Pancreas (tissue), 10 donors: ENCODE results near the gene KRTAP10-12. TPM values are rescaled to one million over a fixed set of nuclear protein-coding genes. Genes with fewer than 3 reads are reported as not detected.
"Not testable (repeated sequence)": the region's sequence is repeated elsewhere in the genome, so short reads cannot be mapped to it uniquely, and the experiment has no call there.

ENCODE experiments used
- ATAC-seq, 4 donors: fragments of 200-7000 bp; cut with Tn5 transposase; one replicate each; pipeline versions ENCODE4 v1.8.0 to v1.9.1; 2020; ENCODE audit warnings: mild to moderate bottlenecking in 4 of 4, moderate library complexity in 4 of 4
- DNase-seq, 6 donors: peaks; one replicate each; pipeline ENCODE4 v3.0.0-alpha.2; 2020
- FAIRE-seq: peaks from 2 replicates; lab custom pipeline; 2012; peaks lifted over from hg19 to GRCh38; lab: Jason Lieb, UNC
- H3K27ac ChIP-seq, 4 donors: fragments of 200-600 bp; sonication (generic); 1 replicate in 3 of 4; 2 replicates in 1 of 4; pipeline versions ENCODE4 v1.5.0 to v1.8.0; 2020
- H3K27me3 ChIP-seq, 4 donors: fragments of 200-600 bp; one replicate each; pipeline ENCODE4 v1.8.0; 2021
- H3K36me3 ChIP-seq, 3 donors: fragments of 200-600 bp; sonication (generic) in 1 of 3; one replicate each; pipeline versions ENCODE4 v1.5.0 to v1.8.0; 2020 to 2021
- H3K4me1 ChIP-seq, 3 donors: fragments of 200-600 bp; one replicate each; pipeline ENCODE4 v1.8.0; 2021
- H3K4me3 ChIP-seq, 4 donors: fragments of 200-600 bp; sonication (generic) in 2 of 4; one replicate each; pipeline versions ENCODE4 v1.5.0 to v1.8.0; 2020 to 2021
- H3K9me3 ChIP-seq, 4 donors: fragments of 200-600 bp; one replicate each; pipeline ENCODE4 v1.8.0; 2021
- WGBS, 2 donors: extraction: QIAGEN DNeasy Blood & Tissue Kit; methylation state at CpG; one replicate each; pipeline ENCODE4 v1.1.7; 2013; 5-methylcytosine and 5-hydroxymethylcytosine counted together
- intact Hi-C, 3 donors: fragments of 100-400 bp; cut with DNase I; formaldehyde crosslinking; loops; one replicate each; pipeline versions ENCODE4 v1.11.1 to v1.14.2; 2022
- polyA plus RNA-seq, 2 donors: library from polyadenylated mRNA; stranded (reverse); fragments of 200-250 nt; gene quantifications; one replicate each; pipeline ENCODE4 v1.2.3, GENCODE V29; 2013
- total RNA-seq, 6 donors: library from RNA; stranded (reverse); fragmentation: NEBNext Ultra II Directional in 4 of 6; extraction: Animal tissue kit (Norgen Biotek cat#: 25700) in 4 of 6; gene quantifications; one replicate each; pipeline versions ENCODE4 v1.2.1 to v1.2.4, GENCODE V29; 2021 to 2023
- TF ChIP-seq, protein P1 (sequence below), 4 donors: fragments of 200-600 bp; sonication (generic) in 3 of 4; IDR thresholded peaks; one replicate each; pipeline versions ENCODE4 v1.5.0 to v1.8.0; 2021; ENCODE audit warnings: antibody characterized with exemption in 4 of 4
- donor health status: healthy with polysubstance abuse.
- donor health status: DM: no; HTN: no; CAD: no; lungs with moderate emphysema.
- donor health status: DM: no; HTN: no; CAD: no.
- donor health status: control.
- donor health status: control.
- donor health status: Bipolar disorder and iron deficiency.
- donor health status: DM: yes; HTN: yes; CAD: no.
- donor health status: DM: no; HTN: no; CAD: no.
- donor health status: DM: no; HTN: no; CAD: no.
- donor health status: DM: yes; HTN: yes; CAD: no.

Gene KRTAP10-12
- total and polyA plus RNA-seq, 8 donors, result not detected

DNA sequence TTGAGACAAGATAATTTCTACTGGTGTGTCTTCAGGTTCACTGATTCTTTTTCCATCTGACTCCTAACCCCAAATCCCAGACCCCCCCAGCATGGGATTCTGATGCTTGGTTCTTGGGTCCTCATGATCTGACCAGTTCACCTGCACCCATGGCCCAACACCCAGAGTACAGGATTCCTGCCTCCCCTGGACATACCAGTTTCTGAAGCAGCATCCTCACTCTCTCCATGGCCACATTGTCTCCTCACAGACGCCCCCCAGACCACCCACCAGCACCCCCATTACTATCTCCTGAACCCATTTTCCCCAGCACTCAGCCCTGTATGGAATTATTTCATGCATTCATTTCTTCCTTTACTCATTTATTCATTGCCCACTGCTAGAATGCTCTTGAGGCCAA, 40.1 kb upstream of the KRTAP10-12 start:
- no peaks in the 10 kb centered on the region for H3K9me3 ChIP-seq
- WGBS, 2 donors, result 24 to 34% methylated on average over 1 of the region's 1 CpG
- H3K36me3 ChIP-seq, result no peaks in the 10 kb centered on the region
- DNase-seq (no peak), FAIRE-seq (no peak), ATAC-seq (no peak)
- H3K27ac ChIP-seq, result no peak overlapping the region
- H3K27me3 ChIP-seq, result peaks cover 0 to 15% (median 0%) of the 10 kb centered on the region in 4 donors
- no peak overlapping the region for H3K4me3 ChIP-seq
- TF ChIP-seq, protein P1, sequence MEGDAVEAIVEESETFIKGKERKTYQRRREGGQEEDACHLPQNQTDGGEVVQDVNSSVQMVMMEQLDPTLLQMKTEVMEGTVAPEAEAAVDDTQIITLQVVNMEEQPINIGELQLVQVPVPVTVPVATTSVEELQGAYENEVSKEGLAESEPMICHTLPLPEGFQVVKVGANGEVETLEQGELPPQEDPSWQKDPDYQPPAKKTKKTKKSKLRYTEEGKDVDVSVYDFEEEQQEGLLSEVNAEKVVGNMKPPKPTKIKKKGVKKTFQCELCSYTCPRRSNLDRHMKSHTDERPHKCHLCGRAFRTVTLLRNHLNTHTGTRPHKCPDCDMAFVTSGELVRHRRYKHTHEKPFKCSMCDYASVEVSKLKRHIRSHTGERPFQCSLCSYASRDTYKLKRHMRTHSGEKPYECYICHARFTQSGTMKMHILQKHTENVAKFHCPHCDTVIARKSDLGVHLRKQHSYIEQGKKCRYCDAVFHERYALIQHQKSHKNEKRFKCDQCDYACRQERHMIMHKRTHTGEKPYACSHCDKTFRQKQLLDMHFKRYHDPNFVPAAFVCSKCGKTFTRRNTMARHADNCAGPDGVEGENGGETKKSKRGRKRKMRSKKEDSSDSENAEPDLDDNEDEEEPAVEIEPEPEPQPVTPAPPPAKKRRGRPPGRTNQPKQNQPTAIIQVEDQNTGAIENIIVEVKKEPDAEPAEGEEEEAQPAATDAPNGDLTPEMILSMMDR (IDR thresholded peaks at IDR 0.05), result no peak
- intact Hi-C loops, result no loop called here
- H3K4me1 ChIP-seq, result no peaks in the 10 kb centered on the region

DNA sequence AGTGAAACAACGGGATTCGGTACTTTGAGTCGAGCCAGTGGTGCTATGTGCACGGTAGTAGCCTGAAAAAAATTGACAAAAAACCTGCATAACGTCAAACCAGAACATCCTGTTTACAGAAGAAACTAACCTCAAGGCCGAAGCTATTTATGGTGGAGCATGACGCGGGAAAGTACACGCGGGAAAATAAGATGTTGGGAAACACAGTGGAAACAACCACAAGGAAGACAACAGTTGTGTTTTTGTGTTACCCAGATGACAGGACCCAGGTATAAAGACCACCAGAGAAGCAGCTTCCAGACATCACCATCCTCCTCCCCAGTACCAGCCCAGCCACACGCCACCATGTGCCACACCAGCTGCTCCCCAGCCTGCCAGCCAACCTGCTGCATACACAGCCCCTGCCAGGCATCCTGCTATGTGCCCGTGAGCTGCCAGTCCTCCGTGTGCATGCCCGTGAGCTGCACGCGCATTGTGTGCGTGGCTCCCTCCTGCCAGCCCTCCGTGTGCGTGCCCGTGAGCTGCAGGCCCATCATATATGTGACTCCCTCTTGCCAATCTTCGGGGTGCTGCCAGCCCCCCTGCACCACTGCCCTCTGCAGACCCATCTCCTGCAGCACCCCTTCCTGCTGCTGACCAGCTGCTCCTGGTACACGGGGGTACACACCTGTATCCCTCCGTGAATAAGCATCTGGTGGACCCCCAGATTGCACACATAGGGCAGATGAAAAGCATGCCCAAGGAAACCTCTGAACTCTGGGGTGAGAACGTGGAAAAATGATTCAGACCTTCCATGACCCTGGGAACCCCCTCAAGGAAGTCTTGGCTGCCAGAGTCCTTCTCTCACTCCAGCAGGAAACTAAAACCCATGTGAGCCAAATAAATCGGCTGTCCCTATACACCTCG, 39.1 kb upstream of the KRTAP10-12 start, which contains the start of gene KRTAP12-3:
Gene KRTAP12-3 (plus strand): TSS at position 298 of the 906 bp plus-strand sequence. CDS start 48 bp downstream, at position 346.
- no peak for ATAC-seq
- WGBS, 2 donors, result 58 to 74% methylated on average over 26 of the region's 26 CpGs
- Histone ChIP-seq H3K36me3 (no peaks in the 10 kb centered on the region), H3K27me3 (peaks cover 0 to 15% (median 0%) of the 10 kb centered on the region in 4 donors), H3K4me1 (no peaks in the 10 kb centered on the region), H3K9me3 (no peaks in the 10 kb centered on the region), H3K27ac (no peak within 1 kb of the TSS), H3K4me3 (no peak within 1 kb of the TSS)
- DNase-seq, result no peak
- intact Hi-C loops, result no loop called here
- TF ChIP-seq, protein P1 (IDR thresholded peaks at IDR 0.05), result no peak
- FAIRE-seq, result no peak

DNA sequence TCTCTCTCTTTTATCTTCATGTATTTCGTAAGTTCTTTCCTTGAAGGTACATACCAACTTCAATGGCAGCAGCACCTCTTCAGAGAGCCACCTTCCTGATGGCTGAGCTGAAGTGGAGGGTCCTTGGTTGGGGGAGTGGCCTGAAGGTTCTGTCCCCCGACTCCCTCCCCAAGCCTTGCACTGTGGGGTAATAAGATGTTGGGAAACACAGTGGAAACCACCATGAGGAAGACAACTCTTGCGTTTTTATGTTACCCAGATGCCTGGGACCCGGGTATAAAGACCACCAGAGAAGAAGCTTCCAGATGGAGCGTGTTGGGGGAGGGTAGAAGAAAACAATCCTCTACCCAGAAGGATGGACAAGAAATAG, 38.4 kb upstream of the KRTAP10-12 start:
- no peak overlapping the region for H3K4me3 ChIP-seq
- H3K27me3 ChIP-seq, result peaks cover 0 to 15% (median 0%) of the 10 kb centered on the region in 4 donors
- H3K27ac ChIP-seq, result no peak overlapping the region
- no peak for DNase-seq
- no peaks in the 10 kb centered on the region for H3K9me3 ChIP-seq
- H3K36me3 ChIP-seq, result no peaks in the 10 kb centered on the region
- WGBS, 2 donors, result 56 to 73% methylated on average over 5 of the region's 5 CpGs
- intact Hi-C loops, result no loop called here
- TF ChIP-seq, protein P1 (IDR thresholded peaks at IDR 0.05), result no peak
- no peak for FAIRE-seq
- no peak for ATAC-seq
- H3K4me1 ChIP-seq, result no peaks in the 10 kb centered on the region

DNA sequence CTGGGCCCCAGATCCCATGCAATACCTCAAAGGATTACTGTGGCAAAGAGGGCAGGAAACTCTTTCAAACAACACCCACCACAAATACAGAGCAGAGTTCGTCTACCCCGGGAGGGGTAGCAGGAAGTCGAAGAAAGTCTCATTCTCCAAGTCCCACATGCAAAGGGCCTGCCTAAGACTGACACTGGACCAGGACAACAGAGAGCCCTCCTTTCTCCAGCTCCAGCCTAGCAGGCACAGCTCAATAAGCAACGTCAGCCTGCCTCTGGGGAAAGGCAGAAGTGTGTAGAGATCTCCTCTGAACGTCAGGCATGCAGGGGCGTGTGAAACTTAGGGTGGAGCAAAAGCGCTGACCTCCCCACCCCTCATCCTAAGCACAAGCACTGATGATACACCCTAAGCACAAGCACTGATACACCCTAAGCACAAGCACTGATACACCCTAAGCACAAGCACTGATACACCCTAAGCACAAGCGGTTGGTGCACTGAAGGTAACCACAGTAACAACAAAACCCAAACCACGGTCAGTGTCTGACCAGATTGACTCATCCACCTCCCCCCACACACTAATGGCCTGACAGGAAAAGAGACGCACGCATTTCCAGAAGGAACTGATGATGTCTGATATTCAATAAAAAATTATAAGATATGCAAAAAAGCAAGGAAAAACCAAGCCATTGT, 37.9 kb upstream of the KRTAP10-12 start:
- no peak overlapping the region for H3K27ac ChIP-seq
- WGBS, 2 donors, result 36 to 37% methylated on average over 11 of the region's 11 CpGs
- H3K9me3 ChIP-seq, result no peaks in the 10 kb centered on the region
- TF ChIP-seq, protein P1 (IDR thresholded peaks at IDR 0.05), result no peak
- ATAC-seq, result no peak
- no peak for DNase-seq
- no peaks in the 10 kb centered on the region for H3K4me1 ChIP-seq
- H3K36me3 ChIP-seq, result no peaks in the 10 kb centered on the region
- no peak overlapping the region for H3K4me3 ChIP-seq
- FAIRE-seq, result no peak
- intact Hi-C loops, result no loop called here
- peaks cover 0 to 15% (median 0%) of the 10 kb centered on the region in 4 donors for H3K27me3 ChIP-seq

DNA sequence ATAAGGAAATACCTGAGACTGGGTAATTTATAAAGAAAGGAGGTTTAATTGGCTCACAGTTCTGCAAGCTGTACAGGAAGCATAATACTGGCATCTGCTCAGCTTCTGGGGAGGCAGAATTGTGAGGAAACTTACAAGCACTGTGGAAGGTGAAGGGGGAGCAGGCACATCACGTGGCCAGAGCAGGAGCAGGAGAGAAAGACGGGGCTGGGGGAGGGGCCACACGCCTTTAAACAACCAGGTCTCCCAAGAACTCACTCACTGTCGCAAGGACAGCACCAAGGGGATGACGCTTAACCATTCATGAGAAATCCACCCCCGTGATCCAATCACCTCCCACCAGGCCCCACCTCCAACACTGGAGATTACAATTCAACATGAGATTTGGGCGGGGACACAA, 35.4 kb upstream of the KRTAP10-12 start:
- WGBS, 2 donors, result 51 to 59% methylated on average over 7 of the region's 7 CpGs
- DNase-seq, FAIRE-seq, H3K4me1 ChIP-seq, H3K27ac ChIP-seq, H3K9me3 ChIP-seq, H3K4me3 ChIP-seq, H3K36me3 ChIP-seq, ATAC-seq, intact Hi-C loops: not testable (repeated sequence)
- H3K27me3 ChIP-seq, result peaks cover 0 to 15% (median 0%) of the 10 kb centered on the region in 4 donors
